Skeletal muscle cell (primary cell): Measurements from ENCODE around the gene CLEC12A.
"Not testable (repeated sequence)": the region's sequence is repeated elsewhere in the genome, so short reads cannot be mapped to it uniquely, and the experiment has no call there.

Experiments
- DNase-seq: peaks from one replicate; pipeline ENCODE4 v3.0.0-alpha.2; 2010; ENCODE audit warnings: low read depth
- H3K4me3 ChIP-seq: 2 replicates; pipeline ENCODE4 v1.5.1; 2011; ENCODE audit warnings: low read depth, mild to moderate bottlenecking, control low read depth, low read length, moderate library complexity

The CLEC12A gene

DNA sequence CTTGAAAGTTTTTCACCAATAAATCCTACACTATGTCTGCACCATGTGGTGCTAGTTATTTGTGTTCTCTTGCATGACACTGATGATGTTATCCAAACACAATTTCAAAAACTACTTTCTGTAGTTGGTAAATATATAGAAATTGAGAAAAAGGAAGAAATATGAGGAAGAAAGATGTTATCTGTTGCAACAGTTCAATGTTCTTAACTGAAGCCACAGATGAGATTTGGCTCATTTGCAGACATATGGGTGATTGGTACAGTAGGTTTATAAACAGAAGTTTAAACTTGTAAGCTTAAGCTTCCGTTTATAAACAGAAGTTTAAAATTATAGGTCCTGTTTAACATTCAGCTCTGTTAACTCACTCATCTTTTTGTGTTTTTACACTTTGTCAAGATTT, at the start of gene CLEC12A:
Gene CLEC12A, plus strand, starts transcription at position 229 of the 400 bp plus-strand sequence. CDS start 188 bp downstream, outside the sequence.
- no peak within 1 kb of the TSS for H3K4me3 ChIP-seq

GRCh38 chr12:9922429-9922828, 48.8 kb upstream of the CLEC12A start:
- no peak overlapping the region for H3K4me3 ChIP-seq
- no peak for DNase-seq

More for the DNA sequence above, at the start of gene CLEC12A:
- DNase-seq, result no peak

DNA sequence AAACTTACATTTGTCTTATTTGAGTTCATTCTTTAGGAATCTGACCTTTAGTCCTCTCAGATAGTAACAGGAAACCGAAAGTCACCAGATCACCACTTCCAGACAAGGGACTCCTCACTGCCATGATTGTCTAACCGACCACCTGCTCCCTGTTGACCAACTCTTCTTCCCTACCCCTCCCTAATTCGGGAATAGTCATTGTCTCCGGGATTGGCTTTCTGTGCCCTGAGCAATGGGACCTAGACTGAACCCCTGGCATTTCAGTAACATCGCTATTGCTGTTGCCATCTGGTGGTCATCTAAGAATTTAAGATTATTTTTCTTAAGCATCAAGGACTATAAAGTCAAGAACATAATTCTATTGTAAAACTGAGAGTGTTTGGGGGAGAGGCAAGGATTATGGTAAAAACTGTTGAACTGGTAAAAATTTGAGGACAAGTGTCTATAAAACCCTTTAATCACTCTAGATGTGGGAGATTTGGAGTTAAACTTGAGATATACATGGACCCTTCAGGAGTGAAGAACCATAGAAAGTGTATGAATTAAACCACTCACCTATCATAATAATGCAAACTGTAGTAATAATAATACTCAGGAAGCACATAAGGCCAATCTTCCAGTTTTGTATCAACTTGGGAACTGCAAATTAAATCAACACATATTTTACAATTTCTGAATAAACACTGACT, 45.4 kb upstream of the CLEC12A start:
- no peak overlapping the region for H3K4me3 ChIP-seq
- DNase-seq, result peak; percentile 4

- H3K4me3 ChIP-seq, result no peak overlapping the region
- DNase-seq, result no peak
Measured at GRCh38 chr12:9926876-9927275, 44.3 kb upstream of the CLEC12A start.

GRCh38 chr12:9928607-9929006, 42.6 kb upstream of the CLEC12A start:
- H3K4me3 ChIP-seq, result no peak overlapping the region
- no peak for DNase-seq

DNA sequence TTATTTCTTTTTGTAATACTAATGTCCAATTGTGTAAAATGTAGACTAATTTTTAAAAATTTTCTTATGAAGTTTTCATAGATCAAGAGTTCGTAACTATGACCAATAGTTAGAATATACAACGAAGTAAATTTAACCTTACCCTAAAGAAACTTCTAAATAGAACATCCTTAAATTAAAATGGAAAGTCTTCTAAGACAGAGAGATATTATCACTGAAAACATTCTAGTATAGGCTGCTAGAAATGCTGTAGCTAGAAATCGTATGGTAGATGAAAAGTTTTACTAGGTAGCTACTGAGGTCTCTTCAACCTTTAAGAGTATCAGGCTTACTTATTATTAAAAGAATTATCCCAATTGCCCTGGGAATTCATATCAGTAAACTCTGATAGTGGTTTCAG, 40.0 kb upstream of the CLEC12A start:
- DNase-seq, result no peak

GRCh38 chr12:9932270-9932669, 38.9 kb upstream of the CLEC12A start, which contains the start of gene CLEC2A:
Gene CLEC2A (minus strand): TSS chr12:9932370. CDS start chr12:9932329, 41 bp downstream.
- DNase-seq, result no peak
- no peak within 1 kb of the TSS for H3K4me3 ChIP-seq

More for the DNA sequence above, 40.0 kb upstream of the CLEC12A start:
- no peak overlapping the region for H3K4me3 ChIP-seq

DNA sequence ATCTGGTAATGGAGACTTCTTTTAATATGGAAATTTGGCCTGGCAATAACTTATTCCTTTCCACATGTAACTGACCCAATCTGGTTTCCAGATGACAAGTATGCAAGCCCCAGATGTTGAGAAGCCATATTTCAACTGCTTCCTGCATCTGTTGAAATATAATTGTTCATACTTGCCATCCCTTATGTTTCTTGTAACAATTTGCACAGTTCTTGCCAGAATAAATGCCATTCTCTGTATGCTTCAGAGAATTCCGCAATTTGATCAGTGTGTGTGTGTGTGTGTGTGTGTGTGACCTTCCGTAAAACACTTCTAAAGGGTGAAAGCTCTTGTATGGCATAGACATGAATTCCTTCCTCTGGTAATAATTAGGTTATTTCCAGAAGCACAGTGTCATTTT, 37.3 kb upstream of the CLEC12A start:
- no peak overlapping the region for H3K4me3 ChIP-seq
- no peak for DNase-seq

- DNase-seq, result no peak
- H3K4me3 ChIP-seq, result no peak overlapping the region
Measured at GRCh38 chr12:9935026-9935425, 36.2 kb upstream of the CLEC12A start.

DNA sequence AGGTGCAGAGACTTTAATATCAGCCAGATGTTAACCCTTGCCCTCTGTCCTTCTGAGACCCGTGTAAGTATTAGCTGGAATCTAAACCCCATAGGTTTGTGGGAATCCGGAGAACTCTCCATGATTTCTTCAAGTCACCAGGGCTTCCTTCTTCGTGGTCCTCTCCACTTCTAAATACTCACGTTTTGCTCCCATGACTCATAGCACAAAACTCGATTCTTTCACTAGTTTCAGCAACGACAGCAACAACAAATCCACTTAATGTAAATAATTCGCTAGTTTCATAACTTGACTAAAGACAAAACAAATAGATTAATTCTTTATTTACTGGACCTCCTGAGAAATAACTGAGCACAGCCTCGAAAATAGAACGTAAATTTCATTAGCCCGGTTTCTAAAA, 34.6 kb upstream of the CLEC12A start:
- DNase-seq, result no peak
- H3K4me3 ChIP-seq, result no peak overlapping the region

GRCh38 chr12:9940375-9940774, 30.8 kb upstream of the CLEC12A start:
- no peak overlapping the region for H3K4me3 ChIP-seq
- no peak for DNase-seq

DNA sequence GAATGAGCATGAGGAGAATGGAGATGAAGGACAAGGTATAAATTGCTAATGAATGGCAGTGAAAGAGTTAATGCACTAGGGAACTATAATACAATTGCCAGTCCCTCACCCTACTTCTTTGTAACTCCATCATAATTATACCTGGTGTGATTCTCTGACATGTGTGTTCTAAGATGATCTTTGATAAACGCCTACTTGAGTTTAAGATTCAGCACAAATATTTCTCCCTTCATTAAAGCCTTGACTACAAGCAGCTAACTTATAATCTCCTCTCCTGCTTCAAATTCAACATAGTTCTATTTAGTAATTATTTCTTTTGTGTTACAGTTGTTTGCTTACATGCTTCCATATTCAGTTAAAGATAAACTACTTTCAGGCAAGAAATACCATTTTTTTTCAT, 29.4 kb upstream of the CLEC12A start:
- no peak overlapping the region for H3K4me3 ChIP-seq
- DNase-seq, result no peak

DNA sequence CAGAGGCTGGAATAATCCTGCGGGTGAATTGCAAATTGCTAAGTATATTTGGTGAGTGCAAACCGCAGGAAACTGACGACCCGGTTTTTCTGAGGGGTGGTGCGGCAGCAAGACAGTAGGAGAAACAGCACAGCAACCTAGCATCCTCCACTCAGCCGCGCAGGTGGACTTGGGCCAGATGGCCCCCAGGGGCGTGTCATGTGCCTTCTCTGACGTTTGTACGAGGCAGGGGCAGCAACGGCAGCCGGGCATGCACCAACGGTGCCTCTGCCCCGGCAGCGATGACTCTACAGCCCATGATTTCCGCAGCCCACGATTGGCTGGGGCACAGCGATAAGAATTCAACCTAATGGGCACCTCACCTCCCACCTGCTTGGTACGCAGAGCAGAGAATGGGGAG, 28.0 kb upstream of the CLEC12A start:
- H3K4me3 ChIP-seq, result no peak overlapping the region

GRCh38 chr12:9944391-9944790, 26.8 kb upstream of the CLEC12A start:
- no peak overlapping the region for H3K4me3 ChIP-seq
- DNase-seq, result no peak

More for the DNA sequence above, 28.0 kb upstream of the CLEC12A start:
- no peak for DNase-seq

DNA sequence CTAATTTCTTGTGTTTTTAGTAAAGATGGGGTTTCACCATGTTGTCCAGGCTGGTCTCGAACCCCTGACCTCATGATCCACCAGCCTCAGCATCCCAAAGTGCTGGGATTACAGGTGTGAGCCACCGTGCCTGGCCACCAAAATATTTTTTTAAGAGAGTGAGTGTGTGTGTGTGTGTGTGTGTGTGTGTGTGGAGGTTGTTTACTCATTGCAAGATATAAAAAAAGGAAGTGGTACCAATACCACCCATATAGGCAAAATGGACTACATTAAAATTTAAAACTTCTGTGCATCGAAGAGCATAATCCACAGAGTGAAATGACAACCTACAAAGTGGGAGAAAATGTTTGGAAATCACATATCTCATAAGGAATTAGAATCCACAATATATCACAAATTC, 23.5 kb upstream of the CLEC12A start:
- no peak overlapping the region for H3K4me3 ChIP-seq
- no peak for DNase-seq

DNA sequence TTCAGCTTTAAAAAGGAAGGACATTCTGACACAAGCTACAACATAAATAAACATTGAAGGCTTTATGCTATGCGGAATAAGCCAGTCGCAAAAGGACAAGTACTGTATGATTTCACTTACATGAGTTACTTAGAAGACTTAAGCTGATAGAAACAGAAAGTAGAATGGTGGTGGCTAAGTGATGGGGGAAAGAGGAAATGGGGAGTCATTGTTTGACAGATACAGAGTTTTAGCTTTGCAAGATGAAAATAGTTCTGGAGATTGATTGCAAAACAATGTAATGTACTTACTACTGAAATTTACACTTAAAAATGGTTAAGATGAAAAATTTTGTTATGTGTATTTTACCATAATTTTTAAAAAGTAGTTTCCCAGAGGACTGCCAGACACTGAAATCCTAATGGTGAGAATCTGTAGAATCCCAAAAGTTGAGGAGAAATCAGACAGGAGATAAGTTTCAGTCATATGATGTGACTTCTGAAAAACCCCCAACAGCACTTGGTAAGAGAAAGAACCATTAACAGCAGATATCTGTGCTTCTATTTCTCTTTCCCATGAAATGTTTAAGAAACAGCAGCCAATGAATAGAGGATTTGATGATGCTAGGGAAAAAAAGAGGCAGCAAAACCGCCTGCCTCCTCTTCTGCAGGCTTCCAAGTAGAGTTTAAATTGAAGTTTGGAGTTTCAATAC, 22.5 kb upstream of the CLEC12A start:
- no peak overlapping the region for H3K4me3 ChIP-seq

DNA sequence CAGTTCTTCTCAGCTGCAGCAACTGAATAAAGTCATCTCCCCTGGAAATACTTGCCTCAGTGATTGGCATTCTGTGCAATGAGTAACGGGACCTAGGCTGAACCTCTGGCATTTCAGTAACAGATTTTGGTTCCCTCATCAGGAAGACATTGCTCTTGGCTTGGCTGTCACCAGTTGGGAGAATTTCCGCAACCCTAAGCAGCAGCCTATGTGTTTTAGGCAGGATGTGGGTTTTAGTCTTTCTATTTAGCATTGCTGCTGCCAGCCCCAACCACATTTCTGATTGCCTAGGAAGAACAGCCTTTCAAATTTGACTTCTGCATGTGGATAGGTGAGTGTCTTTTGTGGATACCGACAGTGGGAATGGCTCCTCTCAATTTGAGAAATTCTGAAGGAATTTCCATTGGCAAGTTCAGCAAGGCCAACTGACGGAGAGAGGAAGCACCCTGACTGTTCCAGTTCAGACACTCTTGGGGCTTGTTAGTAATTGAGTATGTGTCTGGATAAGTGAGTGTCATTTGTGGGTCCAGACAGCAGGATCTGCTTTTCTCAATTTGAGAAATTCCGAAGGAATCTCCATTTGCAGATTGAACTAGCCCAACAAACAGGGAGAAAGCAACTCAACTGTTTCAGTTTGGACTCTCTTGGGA, 20.1 kb upstream of the CLEC12A start:
- DNase-seq, result no peak
- H3K4me3 ChIP-seq, result no peak overlapping the region

More for the DNA sequence above, 22.5 kb upstream of the CLEC12A start:
- DNase-seq, result no peak

- DNase-seq, H3K4me3 ChIP-seq: not testable (repeated sequence)
Measured at GRCh38 chr12:9952954-9953729, 18.1 kb upstream of the CLEC12A start.

DNA sequence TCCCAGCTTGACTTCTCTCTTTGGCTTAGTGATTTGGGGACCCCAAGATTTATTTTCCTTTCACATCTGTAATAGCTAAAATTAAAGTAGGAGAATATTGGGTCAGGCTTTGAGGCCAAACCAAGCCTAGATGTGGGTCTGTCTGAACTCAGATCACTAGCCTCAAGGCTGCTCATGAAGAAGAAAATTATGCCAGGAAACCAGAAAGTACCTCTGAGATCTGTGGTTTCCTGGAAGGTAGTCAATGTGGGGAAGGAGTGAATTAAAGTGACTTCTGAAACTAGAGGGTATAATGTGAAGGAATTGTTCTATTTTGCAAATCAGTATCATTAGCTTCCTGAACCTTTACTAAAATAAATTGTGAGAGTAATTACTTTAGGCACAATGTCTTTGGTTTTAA, 13.4 kb upstream of the CLEC12A start:
- no peak overlapping the region for H3K4me3 ChIP-seq
- DNase-seq, result no peak

DNA sequence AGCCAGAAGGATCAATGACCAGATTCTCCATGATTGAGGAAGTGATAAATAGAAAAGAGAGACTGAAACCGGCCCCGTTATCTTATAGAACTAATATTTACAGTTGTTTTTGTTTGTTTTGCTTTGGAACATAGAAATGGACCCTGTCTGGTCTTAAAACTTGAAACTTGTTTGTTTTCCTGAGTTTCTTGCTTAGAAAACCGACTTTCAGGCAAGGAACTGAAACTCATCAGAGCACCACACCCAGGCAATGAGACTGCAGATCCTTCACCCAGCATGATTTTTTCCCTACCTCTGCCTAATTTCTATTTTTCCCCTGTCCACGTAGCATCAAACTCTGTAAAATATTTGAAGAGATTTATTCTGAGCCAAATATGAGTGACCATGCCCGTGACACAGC, 10.6 kb upstream of the CLEC12A start:
- no peak for DNase-seq
- no peak overlapping the region for H3K4me3 ChIP-seq
